Activated B cell treated with CpG ODN at 0.5 μM for 24 hours (primary cell): Measurements from ENCODE around the gene PLCL2. TPM values are rescaled to one million over a fixed set of nuclear protein-coding genes. Genes with fewer than 3 reads are reported as not detected.

Experiments
- ATAC-seq: fragments of 200-7000 bp; cut with Tn5 transposase; one replicate; pipeline ENCODE4 v1.10.0; 2021; ENCODE audit warnings: low read depth, mild to moderate bottlenecking, moderate library complexity
- CTCF ChIA-PET: fragments of 350-600 bp; sonication (Branson Sonifier 250); formaldehyde crosslinking; loops from one replicate; lab custom pipeline; 2021; ENCODE audit warnings: antibody characterized with exemption; lab: Charles Lee
- POLR2A ChIA-PET: fragments of 350-600 bp; sonication (Branson Sonifier 250); formaldehyde crosslinking; loops from one replicate; lab custom pipeline; 2021; ENCODE audit warnings: antibody characterized with exemption; lab: Charles Lee
- DNase-seq: peaks from one replicate; pipeline ENCODE4 v3.0.0; 2022
- H3K27ac Mint-ChIP-seq: one replicate; pipeline ENCODE4 v1.8.0; 2020; ENCODE audit warnings: mixed read lengths
- H3K27me3 Mint-ChIP-seq: one replicate; pipeline ENCODE4 v1.8.0; 2021; ENCODE audit warnings: mixed read lengths
- H3K36me3 Mint-ChIP-seq: one replicate; pipeline ENCODE4 v1.8.0; 2021; ENCODE audit warnings: low read depth, mixed read lengths
- H3K4me1 Mint-ChIP-seq: one replicate; pipeline ENCODE4 v1.8.0; 2021; ENCODE audit warnings: mixed read lengths
- H3K4me3 Mint-ChIP-seq: one replicate; pipeline ENCODE4 v1.8.0; 2020; ENCODE audit warnings: mild to moderate bottlenecking, mixed read lengths
- H3K9me3 Mint-ChIP-seq: one replicate; pipeline ENCODE4 v1.8.0; 2020; ENCODE audit warnings: mixed read lengths
- intact Hi-C: fragments of 100-400 bp; cut with micrococcal nuclease; formaldehyde crosslinking; loops from one replicate; pipeline ENCODE4 v1.15.1; 2024
- total RNA-seq: library from RNA; stranded (reverse); gene quantifications from 2 replicates; pipeline ENCODE4 v1.2.3, GENCODE V29; 2022
- TF ChIP-seq, protein P1 (sequence below): fragments of 200-600 bp; IDR thresholded peaks from one replicate; pipeline ENCODE4 v1.8.0; 2022; ENCODE audit warnings: antibody characterized with exemption, mild to moderate bottlenecking

PLCL2 gene
- total RNA-seq, 1 donor from 2014 or later, result 40.0 TPM

GRCh38 chr3:17054982-17055343 is 170.2 kb downstream of the PLCL2 start:
- H3K4me1 Mint-ChIP-seq, result peaks cover 25% of the 10 kb centered on the region
- H3K27ac Mint-ChIP-seq, result no peak overlapping the region
- H3K9me3 Mint-ChIP-seq, result no peaks in the 10 kb centered on the region
- H3K4me3 Mint-ChIP-seq, result no peak overlapping the region
- TF ChIP-seq, protein P1, sequence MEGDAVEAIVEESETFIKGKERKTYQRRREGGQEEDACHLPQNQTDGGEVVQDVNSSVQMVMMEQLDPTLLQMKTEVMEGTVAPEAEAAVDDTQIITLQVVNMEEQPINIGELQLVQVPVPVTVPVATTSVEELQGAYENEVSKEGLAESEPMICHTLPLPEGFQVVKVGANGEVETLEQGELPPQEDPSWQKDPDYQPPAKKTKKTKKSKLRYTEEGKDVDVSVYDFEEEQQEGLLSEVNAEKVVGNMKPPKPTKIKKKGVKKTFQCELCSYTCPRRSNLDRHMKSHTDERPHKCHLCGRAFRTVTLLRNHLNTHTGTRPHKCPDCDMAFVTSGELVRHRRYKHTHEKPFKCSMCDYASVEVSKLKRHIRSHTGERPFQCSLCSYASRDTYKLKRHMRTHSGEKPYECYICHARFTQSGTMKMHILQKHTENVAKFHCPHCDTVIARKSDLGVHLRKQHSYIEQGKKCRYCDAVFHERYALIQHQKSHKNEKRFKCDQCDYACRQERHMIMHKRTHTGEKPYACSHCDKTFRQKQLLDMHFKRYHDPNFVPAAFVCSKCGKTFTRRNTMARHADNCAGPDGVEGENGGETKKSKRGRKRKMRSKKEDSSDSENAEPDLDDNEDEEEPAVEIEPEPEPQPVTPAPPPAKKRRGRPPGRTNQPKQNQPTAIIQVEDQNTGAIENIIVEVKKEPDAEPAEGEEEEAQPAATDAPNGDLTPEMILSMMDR, result no peak
- ATAC-seq (no peak), DNase-seq (no peak)
- intact Hi-C loops, result no loop called here
- POLR2A ChIA-PET, result no interaction called here
- peaks cover 71% of the 10 kb centered on the region for H3K36me3 Mint-ChIP-seq
- no peaks in the 10 kb centered on the region for H3K27me3 Mint-ChIP-seq
- CTCF ChIA-PET, result no interaction called here

- Mint-ChIP-seq H3K36me3 (peaks cover 67% of the 10 kb centered on the region), H3K4me1 (peaks cover 20% of the 10 kb centered on the region), H3K27me3 (no peaks in the 10 kb centered on the region), H3K9me3 (no peaks in the 10 kb centered on the region), H3K27ac (no peak overlapping the region), H3K4me3 (no peak overlapping the region)
- ATAC-seq (no peak), DNase-seq (no peak)
- intact Hi-C loops, result no loop called here
- CTCF ChIA-PET, result no interaction called here
- TF ChIP-seq, protein P1, result no peak
- POLR2A ChIA-PET, result no interaction called here
Observed at GRCh38 chr3:17055374-17056276, 170.9 kb downstream of the PLCL2 start.

DNA sequence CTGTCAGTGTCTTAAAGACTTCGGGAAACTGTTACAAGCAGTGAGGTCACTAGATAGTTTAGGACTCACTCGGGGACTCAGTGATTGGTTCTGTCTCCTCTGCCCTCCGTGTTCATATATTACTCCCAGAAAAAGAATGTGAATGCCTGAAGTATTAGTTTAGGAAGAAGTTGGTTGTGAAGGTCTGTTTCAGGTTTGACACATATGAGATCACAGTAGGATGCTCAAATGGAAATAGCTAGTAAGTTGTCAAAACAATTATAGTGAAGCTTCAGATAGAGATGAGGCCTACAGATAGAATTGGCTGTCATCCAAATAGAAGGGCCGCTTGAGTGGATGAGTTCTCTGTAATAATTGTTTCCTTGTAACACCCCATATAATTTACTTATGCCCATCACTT is 172.6 kb downstream of the PLCL2 start:
- intact Hi-C loops, result no loop called here
- peaks cover 6% of the 10 kb centered on the region for H3K4me1 Mint-ChIP-seq
- peaks cover 65% of the 10 kb centered on the region for H3K36me3 Mint-ChIP-seq
- no peak overlapping the region for H3K4me3 Mint-ChIP-seq
- H3K27ac Mint-ChIP-seq, result no peak overlapping the region
- TF ChIP-seq, protein P1, result no peak
- no peaks in the 10 kb centered on the region for H3K9me3 Mint-ChIP-seq
- ATAC-seq, result no peak
- ChIA-PET CTCF (no interaction called here), POLR2A (interaction anchor here (0.6 kb wide), 1 partner anchor 173 kb away, joined by 4 read pairs; no protein-coding TSS in a partner anchor)
- no peaks in the 10 kb centered on the region for H3K27me3 Mint-ChIP-seq
- no peak for DNase-seq

GRCh38 chr3:17059989-17060550 is 175.3 kb downstream of the PLCL2 start:
- H3K4me1 Mint-ChIP-seq, result no peaks in the 10 kb centered on the region
- CTCF ChIA-PET, result no interaction called here
- TF ChIP-seq, protein P1, result no peak
- H3K36me3 Mint-ChIP-seq, result peaks cover 61% of the 10 kb centered on the region
- no peak overlapping the region for H3K27ac Mint-ChIP-seq
- intact Hi-C loops, result no loop called here
- H3K9me3 Mint-ChIP-seq, result no peaks in the 10 kb centered on the region
- no peak overlapping the region for H3K4me3 Mint-ChIP-seq
- no peak for DNase-seq
- POLR2A ChIA-PET, result no interaction called here
- H3K27me3 Mint-ChIP-seq, result no peaks in the 10 kb centered on the region
- ATAC-seq, result no peak

DNA sequence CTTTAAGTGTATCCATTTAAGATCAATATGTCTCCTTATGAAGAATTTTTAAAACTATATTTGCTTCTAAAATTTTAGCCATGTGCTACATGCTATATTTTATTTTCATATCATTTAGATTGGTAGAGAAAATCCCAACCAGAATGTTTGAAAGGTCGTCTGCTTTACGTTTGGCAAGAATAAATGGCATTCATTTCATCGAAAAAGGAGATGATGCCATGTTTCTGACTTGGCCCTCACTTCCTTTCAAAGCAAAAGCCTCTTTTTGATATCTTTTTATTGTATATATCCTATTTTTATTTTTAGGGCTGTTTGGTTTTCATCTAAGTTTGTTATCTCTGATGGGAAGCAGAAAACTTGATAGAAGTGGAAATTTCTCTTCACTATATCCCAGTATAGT is 176.2 kb downstream of the PLCL2 start:
- Mint-ChIP-seq H3K27ac (no peak overlapping the region), H3K27me3 (no peaks in the 10 kb centered on the region), H3K36me3 (peaks cover 59% of the 10 kb centered on the region), H3K4me1 (no peaks in the 10 kb centered on the region), H3K9me3 (no peaks in the 10 kb centered on the region), H3K4me3 (no peak overlapping the region)
- ChIA-PET POLR2A (no interaction called here), CTCF (no interaction called here)
- TF ChIP-seq, protein P1, result no peak
- ATAC-seq (no peak), DNase-seq (no peak)
- intact Hi-C loops, result no loop called here
